Measurements from ENCODE around the gene CAPS.

CAPS gene

GRCh38 chr19:5915782-5916165 is 1.7 kb downstream of the CAPS start:
- no peak for TF ChIP-seq CTCF (IDR thresholded peaks at IDR 0.05; ENCODE audit: insufficient read depth, low read depth, low read length, missing control alignments)
- DNase-seq (ENCODE audit: low read depth), result no peak
- H3K4me3 ChIP-seq (ENCODE audit: low read length), result no peak overlapping the region

DNA sequence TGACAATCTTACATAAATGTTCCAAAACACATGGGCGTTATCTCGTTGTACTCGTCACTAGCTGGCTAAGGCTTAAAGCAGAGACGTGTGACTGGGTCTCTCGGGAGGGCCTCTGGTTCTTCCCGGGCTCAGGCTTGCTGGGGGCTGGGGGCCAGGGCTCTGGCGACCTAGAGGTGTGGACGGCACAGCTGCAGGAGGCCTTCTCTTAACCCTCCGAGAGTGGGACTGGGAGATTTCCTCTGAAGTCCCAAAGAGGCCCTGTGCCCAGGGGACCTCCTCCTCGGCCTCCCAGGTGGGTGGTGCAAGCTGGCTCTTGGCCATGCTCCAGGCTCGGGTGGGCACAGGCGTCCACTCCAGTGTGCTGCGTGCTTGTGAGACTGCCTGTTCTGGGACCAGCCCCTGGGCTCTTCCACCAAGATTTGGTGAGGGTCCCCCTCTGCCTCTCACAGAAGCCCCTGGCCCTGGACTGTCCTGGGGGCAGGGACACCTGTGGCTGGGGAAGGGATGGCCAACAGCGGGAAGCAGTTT is 2.2 kb downstream of the CAPS start:
- DNase-seq (ENCODE audit: low read depth), result no peak
- no peak overlapping the region for H3K4me3 ChIP-seq (ENCODE audit: low read length)
- no peak for TF ChIP-seq CTCF (IDR thresholded peaks at IDR 0.05; ENCODE audit: insufficient read depth, low read depth, low read length, missing control alignments)

DNA sequence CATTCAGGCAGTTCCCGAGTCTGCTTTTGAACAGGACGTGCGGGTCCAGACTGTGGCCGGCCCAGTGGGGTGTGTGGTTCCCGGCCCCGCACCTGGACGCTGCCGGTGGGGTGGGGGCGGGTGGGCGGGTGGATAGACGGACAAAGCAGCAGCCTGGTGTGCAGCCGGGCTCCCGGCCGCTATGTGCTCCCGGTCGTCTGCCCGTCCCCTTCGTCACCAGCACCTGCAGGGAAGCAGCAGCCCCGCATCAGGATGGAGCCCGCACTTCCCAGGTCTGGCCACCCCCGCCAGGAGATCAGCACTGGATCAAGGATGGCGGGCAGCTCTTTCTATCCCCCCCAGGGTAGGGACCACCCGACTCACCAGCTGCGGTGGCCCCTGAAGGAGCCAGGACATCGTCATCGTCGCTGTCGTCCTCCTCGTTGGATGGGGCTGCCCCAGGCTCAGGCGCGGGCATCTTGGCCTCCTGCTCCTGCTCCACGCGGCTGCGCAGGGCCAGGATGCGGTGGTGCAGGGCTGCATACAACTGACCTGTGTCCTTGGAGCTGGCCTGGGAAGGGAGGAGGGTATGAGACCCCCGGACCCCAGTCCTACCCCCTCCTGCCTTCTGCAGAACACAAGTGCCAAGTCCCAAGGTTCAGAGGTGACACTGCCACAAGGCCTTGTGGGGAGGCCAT is 3.5 kb downstream of the CAPS start:
- no peak for TF ChIP-seq CTCF (IDR thresholded peaks at IDR 0.05; ENCODE audit: insufficient read depth, low read depth, low read length, missing control alignments)
- DNase-seq (ENCODE audit: low read depth), result no peak
- H3K4me3 ChIP-seq (ENCODE audit: low read length), result no peak overlapping the region

- no peak overlapping the region for H3K4me3 ChIP-seq (ENCODE audit: low read length)
Measured at GRCh38 chr19:5918463-5919079, 4.5 kb downstream of the CAPS start.

DNA sequence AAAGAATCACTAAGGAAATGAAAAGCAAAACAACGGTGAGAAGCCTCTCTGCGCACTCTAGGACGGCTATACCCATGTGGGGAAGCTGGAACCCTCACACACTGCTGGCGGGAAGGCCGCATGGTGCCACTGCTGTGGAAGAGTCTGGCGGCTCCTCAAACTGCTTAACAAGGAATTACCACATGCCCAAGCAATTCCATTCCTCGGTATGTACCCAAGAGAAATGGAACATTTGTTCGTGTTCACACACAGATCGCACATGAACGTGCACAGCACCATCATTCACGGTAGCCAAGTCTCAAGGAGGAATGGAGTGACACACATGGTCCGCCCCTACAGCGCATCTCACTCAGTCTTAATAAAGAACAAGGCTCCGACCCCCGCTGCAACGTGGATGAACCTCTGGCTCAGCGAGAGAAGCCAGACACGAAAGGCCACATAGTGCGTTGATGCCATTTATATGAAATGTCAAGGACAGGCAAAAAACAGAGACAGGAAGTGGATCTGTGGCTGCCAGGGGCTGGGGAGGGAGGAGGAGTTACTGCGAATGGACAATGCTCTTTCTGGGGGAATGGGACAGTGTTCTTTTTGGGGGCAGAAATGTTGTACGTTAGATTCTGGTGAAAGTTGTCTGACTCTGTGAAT is 7.6 kb downstream of the CAPS start:
- no peak overlapping the region for H3K4me3 ChIP-seq (ENCODE audit: low read length)
- TF ChIP-seq CTCF (IDR thresholded peaks at IDR 0.05; ENCODE audit: insufficient read depth, low read depth, low read length, missing control alignments), result no peak
- no peak for DNase-seq (ENCODE audit: low read depth)

More at GRCh38 chr19:5918463-5919079, 4.5 kb downstream of the CAPS start:
- TF ChIP-seq CTCF (IDR thresholded peaks at IDR 0.05; ENCODE audit: insufficient read depth, low read depth, low read length, missing control alignments), result no peak
- no peak for DNase-seq (ENCODE audit: low read depth)

- TF ChIP-seq CTCF (IDR thresholded peaks at IDR 0.05; ENCODE audit: insufficient read depth, low read depth, low read length, missing control alignments), result no peak
- H3K4me3 ChIP-seq (ENCODE audit: low read length), result no peak overlapping the region
Measured at GRCh38 chr19:5922161-5922545, 8.1 kb downstream of the CAPS start.

More at GRCh38 chr19:5922161-5922545, 8.1 kb downstream of the CAPS start:
- DNase-seq (ENCODE audit: low read depth), result no peak

All from epithelial cell of esophagus (primary cell).